ENCODE data around the gene KCNH1.

- TF ChIP-seq, protein P1, sequence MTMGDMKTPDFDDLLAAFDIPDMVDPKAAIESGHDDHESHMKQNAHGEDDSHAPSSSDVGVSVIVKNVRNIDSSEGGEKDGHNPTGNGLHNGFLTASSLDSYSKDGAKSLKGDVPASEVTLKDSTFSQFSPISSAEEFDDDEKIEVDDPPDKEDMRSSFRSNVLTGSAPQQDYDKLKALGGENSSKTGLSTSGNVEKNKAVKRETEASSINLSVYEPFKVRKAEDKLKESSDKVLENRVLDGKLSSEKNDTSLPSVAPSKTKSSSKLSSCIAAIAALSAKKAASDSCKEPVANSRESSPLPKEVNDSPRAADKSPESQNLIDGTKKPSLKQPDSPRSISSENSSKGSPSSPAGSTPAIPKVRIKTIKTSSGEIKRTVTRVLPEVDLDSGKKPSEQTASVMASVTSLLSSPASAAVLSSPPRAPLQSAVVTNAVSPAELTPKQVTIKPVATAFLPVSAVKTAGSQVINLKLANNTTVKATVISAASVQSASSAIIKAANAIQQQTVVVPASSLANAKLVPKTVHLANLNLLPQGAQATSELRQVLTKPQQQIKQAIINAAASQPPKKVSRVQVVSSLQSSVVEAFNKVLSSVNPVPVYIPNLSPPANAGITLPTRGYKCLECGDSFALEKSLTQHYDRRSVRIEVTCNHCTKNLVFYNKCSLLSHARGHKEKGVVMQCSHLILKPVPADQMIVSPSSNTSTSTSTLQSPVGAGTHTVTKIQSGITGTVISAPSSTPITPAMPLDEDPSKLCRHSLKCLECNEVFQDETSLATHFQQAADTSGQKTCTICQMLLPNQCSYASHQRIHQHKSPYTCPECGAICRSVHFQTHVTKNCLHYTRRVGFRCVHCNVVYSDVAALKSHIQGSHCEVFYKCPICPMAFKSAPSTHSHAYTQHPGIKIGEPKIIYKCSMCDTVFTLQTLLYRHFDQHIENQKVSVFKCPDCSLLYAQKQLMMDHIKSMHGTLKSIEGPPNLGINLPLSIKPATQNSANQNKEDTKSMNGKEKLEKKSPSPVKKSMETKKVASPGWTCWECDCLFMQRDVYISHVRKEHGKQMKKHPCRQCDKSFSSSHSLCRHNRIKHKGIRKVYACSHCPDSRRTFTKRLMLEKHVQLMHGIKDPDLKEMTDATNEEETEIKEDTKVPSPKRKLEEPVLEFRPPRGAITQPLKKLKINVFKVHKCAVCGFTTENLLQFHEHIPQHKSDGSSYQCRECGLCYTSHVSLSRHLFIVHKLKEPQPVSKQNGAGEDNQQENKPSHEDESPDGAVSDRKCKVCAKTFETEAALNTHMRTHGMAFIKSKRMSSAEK (CRISPR knock-in tag; IDR thresholded peaks at IDR 0.05; ENCODE audit: borderline replicate concordance): no peak
- TF ChIP-seq, protein P2, sequence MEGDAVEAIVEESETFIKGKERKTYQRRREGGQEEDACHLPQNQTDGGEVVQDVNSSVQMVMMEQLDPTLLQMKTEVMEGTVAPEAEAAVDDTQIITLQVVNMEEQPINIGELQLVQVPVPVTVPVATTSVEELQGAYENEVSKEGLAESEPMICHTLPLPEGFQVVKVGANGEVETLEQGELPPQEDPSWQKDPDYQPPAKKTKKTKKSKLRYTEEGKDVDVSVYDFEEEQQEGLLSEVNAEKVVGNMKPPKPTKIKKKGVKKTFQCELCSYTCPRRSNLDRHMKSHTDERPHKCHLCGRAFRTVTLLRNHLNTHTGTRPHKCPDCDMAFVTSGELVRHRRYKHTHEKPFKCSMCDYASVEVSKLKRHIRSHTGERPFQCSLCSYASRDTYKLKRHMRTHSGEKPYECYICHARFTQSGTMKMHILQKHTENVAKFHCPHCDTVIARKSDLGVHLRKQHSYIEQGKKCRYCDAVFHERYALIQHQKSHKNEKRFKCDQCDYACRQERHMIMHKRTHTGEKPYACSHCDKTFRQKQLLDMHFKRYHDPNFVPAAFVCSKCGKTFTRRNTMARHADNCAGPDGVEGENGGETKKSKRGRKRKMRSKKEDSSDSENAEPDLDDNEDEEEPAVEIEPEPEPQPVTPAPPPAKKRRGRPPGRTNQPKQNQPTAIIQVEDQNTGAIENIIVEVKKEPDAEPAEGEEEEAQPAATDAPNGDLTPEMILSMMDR (IDR thresholded peaks at IDR 0.05): no peak
- no peak for TF ChIP-seq ATF3 (CRISPR knock-in tag; conservative IDR thresholded peaks at IDR 0.05)
- TF ChIP-seq USF2 (CRISPR knock-in tag; IDR thresholded peaks at IDR 0.05): no peak
- no peak for TF ChIP-seq NR3C1 (CRISPR knock-in tag; conservative IDR thresholded peaks at IDR 0.05; ENCODE audit: low read depth)
- TF ChIP-seq, protein P3, sequence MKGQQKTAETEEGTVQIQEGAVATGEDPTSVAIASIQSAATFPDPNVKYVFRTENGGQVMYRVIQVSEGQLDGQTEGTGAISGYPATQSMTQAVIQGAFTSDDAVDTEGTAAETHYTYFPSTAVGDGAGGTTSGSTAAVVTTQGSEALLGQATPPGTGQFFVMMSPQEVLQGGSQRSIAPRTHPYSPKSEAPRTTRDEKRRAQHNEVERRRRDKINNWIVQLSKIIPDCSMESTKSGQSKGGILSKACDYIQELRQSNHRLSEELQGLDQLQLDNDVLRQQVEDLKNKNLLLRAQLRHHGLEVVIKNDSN (CRISPR knock-in tag; IDR thresholded peaks at IDR 0.05): no peak
- TF ChIP-seq ATF2 (CRISPR knock-in tag; IDR thresholded peaks at IDR 0.05; ENCODE audit: borderline replicate concordance, low read depth): no peak
- TF ChIP-seq, protein P4, sequence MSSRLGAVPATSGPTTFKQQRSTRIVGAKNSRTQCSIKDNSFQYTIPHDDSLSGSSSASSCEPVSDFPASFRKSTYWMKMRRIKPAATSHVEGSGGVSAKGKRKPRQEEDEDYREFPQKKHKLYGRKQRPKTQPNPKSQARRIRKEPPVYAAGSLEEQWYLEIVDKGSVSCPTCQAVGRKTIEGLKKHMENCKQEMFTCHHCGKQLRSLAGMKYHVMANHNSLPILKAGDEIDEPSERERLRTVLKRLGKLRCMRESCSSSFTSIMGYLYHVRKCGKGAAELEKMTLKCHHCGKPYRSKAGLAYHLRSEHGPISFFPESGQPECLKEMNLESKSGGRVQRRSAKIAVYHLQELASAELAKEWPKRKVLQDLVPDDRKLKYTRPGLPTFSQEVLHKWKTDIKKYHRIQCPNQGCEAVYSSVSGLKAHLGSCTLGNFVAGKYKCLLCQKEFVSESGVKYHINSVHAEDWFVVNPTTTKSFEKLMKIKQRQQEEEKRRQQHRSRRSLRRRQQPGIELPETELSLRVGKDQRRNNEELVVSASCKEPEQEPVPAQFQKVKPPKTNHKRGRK (CRISPR knock-in tag; IDR thresholded peaks at IDR 0.05; ENCODE audit: borderline replicate concordance): no peak
Observed at GRCh38 chr1:210669951-210670350, 464.0 kb downstream of the KCNH1 start.
